IMR-90 (cell line): Measurements from ENCODE around the gene ABO. TPM values are rescaled to one million over a fixed set of nuclear protein-coding genes. Genes with fewer than 3 reads are reported as not detected.

Experiments
- ATAC-seq: fragments of 200-7000 bp; cut with Tn5 transposase; 2 replicates; pipeline ENCODE4 v1.9.1; 2020; ENCODE audit warnings: low read depth, mild to moderate bottlenecking, moderate library complexity
- BruUV-seq: library from RNA; stranded (reverse); fragments of 400-500 nt; replicated peaks from 2 replicates; lab custom pipeline; 2021; lab: Mats Ljungman, UMichigan
- CTCF ChIA-PET: fragments of 300-600 bp; formaldehyde crosslinking; extraction: SDS; loops from one replicate; lab custom pipeline; 2021; ENCODE audit warnings: antibody characterized with exemption; lab: Yijun Ruan, JAX
- POLR2A ChIA-PET: fragments of 300-600 bp; sonication (Branson Sonifier 250); formaldehyde crosslinking; loops from one replicate; lab custom pipeline; 2022; ENCODE audit warnings: antibody characterized with exemption; ENCODE audit not compliant: unreplicated experiment; lab: Charles Lee
- DNase-seq: peaks from one replicate; pipeline ENCODE4 v3.0.0; 2013
- H2AFZ ChIP-seq: replicated peaks from 2 replicates; pipeline ENCODE3; 2013; ENCODE audit warnings: low read length, mild to moderate bottlenecking; ENCODE audit not compliant: poor library complexity
- H2AK5ac ChIP-seq: 2 replicates; pipeline ENCODE4 v1.6.1; 2013; ENCODE audit warnings: low read depth, low read length, inconsistent platforms
- H2AK9ac ChIP-seq: replicated peaks from 2 replicates; pipeline ENCODE3; 2013; ENCODE audit warnings: mild to moderate bottlenecking, low read depth, low read length, moderate library complexity; ENCODE audit not compliant: poor library complexity
- H2BK120ac ChIP-seq: 2 replicates; pipeline ENCODE4 v1.6.1; 2013; ENCODE audit warnings: low read depth, low read length, inconsistent platforms
- H2BK15ac ChIP-seq: 3 replicates; pipeline ENCODE4 v1.6.1; 2013; ENCODE audit warnings: low read depth, low read length, inconsistent platforms
- H2BK20ac ChIP-seq: 2 replicates; pipeline ENCODE4 v1.6.1; 2013; ENCODE audit warnings: low read depth, mild to moderate bottlenecking, inconsistent platforms, low read length, moderate library complexity
- H2BK5ac ChIP-seq: 2 replicates; pipeline ENCODE4 v1.6.1; 2013; ENCODE audit warnings: mild to moderate bottlenecking, low read depth, low read length, inconsistent platforms; ENCODE audit not compliant: poor library complexity, severe bottlenecking
- H3K14ac ChIP-seq: replicated peaks from 2 replicates; pipeline ENCODE4 v1.6.1; 2013; ENCODE audit warnings: low read depth, low read length, inconsistent platforms
- H3K18ac ChIP-seq: 2 replicates; pipeline ENCODE4 v1.6.1; 2013; ENCODE audit warnings: low read depth, low read length, control low read depth
- H3K23ac ChIP-seq: 2 replicates; pipeline ENCODE4 v1.6.1; 2013; ENCODE audit warnings: low read depth, low read length, inconsistent platforms
- H3K27ac ChIP-seq: 2 replicates; pipeline ENCODE4 v1.5.1; 2013; ENCODE audit warnings: mild to moderate bottlenecking, control low read depth, low read length; ENCODE audit not compliant: insufficient read depth
- H3K27me3 ChIP-seq: 2 replicates; pipeline ENCODE4 v1.6.1; 2013; ENCODE audit warnings: low read length; ENCODE audit not compliant: control insufficient read depth, insufficient read depth
- H3K36me3 ChIP-seq: 2 replicates; pipeline ENCODE4 v1.6.1; 2013; ENCODE audit warnings: low read length, mixed read lengths; ENCODE audit not compliant: control insufficient read depth, insufficient read depth
- H3K4ac ChIP-seq: 2 replicates; pipeline ENCODE4 v1.6.1; 2013; ENCODE audit warnings: low read depth, low read length, inconsistent platforms
- H3K4me1 ChIP-seq: 2 replicates; pipeline ENCODE4 v1.6.1; 2013; ENCODE audit warnings: low read length, mixed read lengths; ENCODE audit not compliant: control insufficient read depth, insufficient read depth
- H3K4me2 ChIP-seq: 2 replicates; pipeline ENCODE4 v1.6.1; 2013; ENCODE audit warnings: low read depth, mild to moderate bottlenecking, control low read depth, low read length, moderate library complexity
- H3K4me3 ChIP-seq: 2 replicates; pipeline ENCODE4 v1.5.1; 2013; ENCODE audit warnings: low read depth, mild to moderate bottlenecking, control low read depth, low read length, moderate library complexity; ENCODE audit not compliant: insufficient read depth
- H3K56ac ChIP-seq: 2 replicates; pipeline ENCODE4 v1.6.1; 2013; ENCODE audit warnings: low read length, inconsistent platforms; ENCODE audit not compliant: insufficient read depth; ENCODE audit errors: extremely low read depth
- H3K79me1 ChIP-seq, 2 experiments: 2 replicates each; pipeline ENCODE4 v1.6.1; 2013; ENCODE audit warnings: low read length in 2 of 2, inconsistent platforms in 1 of 2, low read depth in 1 of 2
- H3K9ac ChIP-seq: 2 replicates; pipeline ENCODE4 v1.6.1; 2013; ENCODE audit warnings: low read depth, low read length, control low read depth
- H3K9me1 ChIP-seq: 2 replicates; pipeline ENCODE4 v1.6.1; 2013; ENCODE audit warnings: low read length, inconsistent platforms; ENCODE audit not compliant: insufficient read depth
- H3K9me3 ChIP-seq: 2 replicates; pipeline ENCODE4 v1.6.1; 2013; ENCODE audit warnings: low read length; ENCODE audit not compliant: control insufficient read depth, insufficient read depth
- H4K20me1 ChIP-seq: 2 replicates; pipeline ENCODE4 v1.6.1; 2013; ENCODE audit warnings: low read length, inconsistent platforms; ENCODE audit not compliant: insufficient read depth
- H4K5ac ChIP-seq: 2 replicates; pipeline ENCODE4 v1.6.1; 2013; ENCODE audit warnings: mild to moderate bottlenecking, low read depth, low read length, control low read depth
- H4K8ac ChIP-seq, 2 experiments: 2 replicates each; pipeline ENCODE4 v1.6.1; 2013; ENCODE audit warnings: low read depth in 2 of 2, low read length in 2 of 2, control low read depth in 1 of 2, inconsistent platforms in 1 of 2
- H4K91ac ChIP-seq: 2 replicates; pipeline ENCODE4 v1.6.1; 2013; ENCODE audit warnings: low read depth, low read length, inconsistent platforms; ENCODE audit not compliant: insufficient read depth
- BHLHE40 ChIP-seq: fragments of 150-350 bp; IDR thresholded peaks from 2 replicates; pipeline ENCODE4 v1.6.1; 2016; ENCODE audit warnings: mild to moderate bottlenecking, low read depth, low read length
- CEBPB ChIP-seq: IDR thresholded peaks from 2 replicates; pipeline ENCODE4 v1.6.1; 2012; ENCODE audit warnings: low read depth, low read length, improper control_type of control experiment
- CHD1 ChIP-seq: IDR thresholded peaks from 2 replicates; pipeline ENCODE4 v1.6.1; 2012; ENCODE audit warnings: low read depth, low read length, improper control_type of control experiment
- CTCF ChIP-seq: conservative IDR thresholded peaks from 2 replicates; pipeline ENCODE4 v1.5.1; 2012; ENCODE audit warnings: mild to moderate bottlenecking, low read depth, low read length, improper control_type of control experiment
- FOS ChIP-seq: fragments of 150-350 bp; IDR thresholded peaks from 2 replicates; pipeline ENCODE4 v1.6.1; 2016; ENCODE audit warnings: low read depth, low read length
- MAFK ChIP-seq: IDR thresholded peaks from 2 replicates; pipeline ENCODE4 v1.6.1; 2012; ENCODE audit warnings: low read depth, low read length, improper control_type of control experiment
- MAZ ChIP-seq: IDR thresholded peaks from 2 replicates; pipeline ENCODE4 v1.6.1; 2012; ENCODE audit warnings: low read depth, mild to moderate bottlenecking, low read length, improper control_type of control experiment, moderate library complexity, borderline replicate concordance
- MXI1 ChIP-seq: IDR thresholded peaks from 2 replicates; pipeline ENCODE4 v1.6.1; 2012; ENCODE audit warnings: low read depth, mild to moderate bottlenecking, low read length, moderate library complexity, borderline replicate concordance
- NFE2L2 ChIP-seq: fragments of 150-350 bp; IDR thresholded peaks from 2 replicates; pipeline ENCODE4 v1.6.1; 2016; ENCODE audit warnings: low read depth, mild to moderate bottlenecking, low read length
- POLR2A ChIP-seq: IDR thresholded peaks from 2 replicates; pipeline ENCODE4 v1.6.1; 2012; ENCODE audit warnings: mild to moderate bottlenecking, low read depth, low read length
- RFX5 ChIP-seq: IDR thresholded peaks from 2 replicates; pipeline ENCODE4 v1.8.0; 2012; ENCODE audit warnings: low read depth, mild to moderate bottlenecking, low read length, moderate library complexity
- USF2 ChIP-seq: fragments of 150-350 bp; IDR thresholded peaks from 2 replicates; pipeline ENCODE4 v1.6.1; 2017; ENCODE audit warnings: mild to moderate bottlenecking, antibody characterized with exemption, low read length, low read depth
- WGBS, 2 experiments: methylation state at CpG; one replicate each; pipeline versions ENCODE4 v1.1.5 to v1.1.7; 2013; ENCODE audit warnings: missing lambda C conversion rate in 2 of 2; ENCODE audit not compliant: insufficient read length in 1 of 2; ENCODE audit errors: extremely low coverage in 2 of 2; 5-methylcytosine and 5-hydroxymethylcytosine counted together
- dilution Hi-C: fragments of 300-500 bp; cut with HindIII; formaldehyde crosslinking; loops from one replicate; pipeline ENCODE4 v1.14.3; 2018; ENCODE audit warnings: low sequenced_read_pairs; ENCODE audit not compliant: unreplicated experiment
- in situ Hi-C: fragments of 300-500 bp; cut with MboI; formaldehyde crosslinking; loops from 3 replicates; pipeline ENCODE4 v1.14.3; 2019; ENCODE audit warnings: low sequenced_read_pairs, inconsistent platforms, mixed read lengths
- intact Hi-C: fragments of 100-400 bp; cut with micrococcal nuclease; formaldehyde crosslinking; loops from 2 replicates; pipeline ENCODE4 v1.10.0; 2022
- polyA plus RNA-seq, 3 experiments: library from polyadenylated mRNA; depleted of rRNA; stranded (reverse); fragments of >200 nt; gene quantifications; 2 replicates each; pipeline ENCODE4 v1.2.3, GENCODE V29; 2012; ENCODE audit warnings: low replicate concordance in 1 of 3
- total RNA-seq: library from RNA; depleted of rRNA; stranded (reverse); fragments of >200 nt; gene quantifications from 2 replicates; pipeline ENCODE4 v1.2.3, GENCODE V29; 2012

The ABO gene
- total and polyA plus RNA-seq, 2 of the 4 experiments (the other 2 are of a cell fraction): not detected

GRCh38 chr9:133249337-133249736 is 25.7 kb downstream of the ABO start:
- Histone ChIP-seq H3K4me3 (no peak overlapping the region), H3K4me2 (no peak overlapping the region), H2BK15ac (no peak overlapping the region), H3K79me1 (no peaks in the 10 kb centered on the region), H3K14ac (no peak overlapping the region), H4K20me1 (no peaks in the 10 kb centered on the region), H3K9ac (no peak overlapping the region), H2AFZ (no peak overlapping the region), H3K23ac (no peak overlapping the region), H4K91ac (no peak overlapping the region), H2BK120ac (no peak overlapping the region), H3K36me3 (no peaks in the 10 kb centered on the region), H3K9me3 (no peaks in the 10 kb centered on the region), H3K27me3 (peaks cover 34% of the 10 kb centered on the region), H3K4me1 (no peaks in the 10 kb centered on the region), H4K8ac (no peak overlapping the region), H4K5ac (no peak overlapping the region), H2BK5ac (no peak overlapping the region), H3K9me1 (no peaks in the 10 kb centered on the region), H2AK5ac (no peak overlapping the region), H3K27ac (no peak overlapping the region), H2BK20ac (no peak overlapping the region), H3K4ac (no peak overlapping the region), H2AK9ac (no peak overlapping the region), H3K18ac (no peak overlapping the region), H3K56ac (no peak overlapping the region)
- intact Hi-C loops (no loop called here), in situ Hi-C loops (no loop called here), dilution Hi-C loops (no loop called here)
- ATAC-seq: no peak
- CTCF ChIA-PET: no interaction called here
- no TSS peak for BruUV-seq
- no CpG with 5 or more reads among the region's 1 CpG for WGBS, 2 experiments
- TF ChIP-seq FOS: no peak
- TF ChIP-seq CHD1: no peak
- TF ChIP-seq MAZ: no peak
- no peak for TF ChIP-seq POLR2A
- no peak for TF ChIP-seq MXI1
- TF ChIP-seq NFE2L2: no peak
- TF ChIP-seq RFX5: no peak
- TF ChIP-seq MAFK: no peak
- no peak for TF ChIP-seq CEBPB
- TF ChIP-seq USF2: no peak
- TF ChIP-seq BHLHE40: no peak
- no peak for TF ChIP-seq CTCF
- POLR2A ChIA-PET: no interaction called here
- DNase-seq: no peak
